ENCODE data around the gene DARS1. TPM values are rescaled to one million over a fixed set of nuclear protein-coding genes. Genes with fewer than 3 reads are reported as not detected.

Gene DARS1
- total RNA-seq, 1 donor from 2014 or later: 82.9 TPM

GRCh38 chr2:136022396-136023146, 37.1 kb upstream of the DARS1 start:
- Mint-ChIP-seq H3K27me3 (ENCODE audit: unreplicated experiment) (peaks cover 7% of the 10 kb centered on the region), H3K4me1 (ENCODE audit: unreplicated experiment) (peaks cover 67% of the 10 kb centered on the region), H3K36me3 (ENCODE audit: low read depth, unreplicated experiment) (no peaks in the 10 kb centered on the region), H3K27ac (ENCODE audit: unreplicated experiment) (peak overlapping the region; percentile 5), H3K9me3 (ENCODE audit: unreplicated experiment) (no peaks in the 10 kb centered on the region), H3K4me3 (ENCODE audit: unreplicated experiment) (no peak overlapping the region)
- DNase-seq (ENCODE audit: low spot score): no peak
- TF ChIP-seq CTCF (IDR thresholded peaks at IDR 0.05; ENCODE audit: unreplicated experiment): no peak

GRCh38 chr2:136021976-136022375, 36.5 kb upstream of the DARS1 start:
- no peak overlapping the region for H3K4me3 Mint-ChIP-seq (ENCODE audit: unreplicated experiment)
- peaks cover 61% of the 10 kb centered on the region for H3K4me1 Mint-ChIP-seq (ENCODE audit: unreplicated experiment)
- DNase-seq (ENCODE audit: low spot score): no peak
- H3K9me3 Mint-ChIP-seq (ENCODE audit: unreplicated experiment): no peaks in the 10 kb centered on the region
- H3K27ac Mint-ChIP-seq (ENCODE audit: unreplicated experiment): peak overlapping the region; percentile 5
- no peak for TF ChIP-seq CTCF (IDR thresholded peaks at IDR 0.05; ENCODE audit: unreplicated experiment)
- H3K27me3 Mint-ChIP-seq (ENCODE audit: unreplicated experiment): peaks cover 5% of the 10 kb centered on the region
- H3K36me3 Mint-ChIP-seq (ENCODE audit: low read depth, unreplicated experiment): no peaks in the 10 kb centered on the region

GRCh38 chr2:136021406-136021805, 36.0 kb upstream of the DARS1 start:
- H3K4me3 Mint-ChIP-seq (ENCODE audit: unreplicated experiment): no peak overlapping the region
- peaks cover 61% of the 10 kb centered on the region for H3K4me1 Mint-ChIP-seq (ENCODE audit: unreplicated experiment)
- TF ChIP-seq CTCF (IDR thresholded peaks at IDR 0.05; ENCODE audit: unreplicated experiment): no peak
- peaks cover 5% of the 10 kb centered on the region for H3K27me3 Mint-ChIP-seq (ENCODE audit: unreplicated experiment)
- no peak for DNase-seq (ENCODE audit: low spot score)
- H3K27ac Mint-ChIP-seq (ENCODE audit: unreplicated experiment): peak overlapping the region; percentile 72
- H3K9me3 Mint-ChIP-seq (ENCODE audit: unreplicated experiment): no peaks in the 10 kb centered on the region
- no peaks in the 10 kb centered on the region for H3K36me3 Mint-ChIP-seq (ENCODE audit: low read depth, unreplicated experiment)

GRCh38 chr2:136020831-136021230, 35.4 kb upstream of the DARS1 start:
- Mint-ChIP-seq H3K4me1 (ENCODE audit: unreplicated experiment) (peaks cover 61% of the 10 kb centered on the region), H3K27me3 (ENCODE audit: unreplicated experiment) (peaks cover 1% of the 10 kb centered on the region), H3K36me3 (ENCODE audit: low read depth, unreplicated experiment) (no peaks in the 10 kb centered on the region), H3K4me3 (ENCODE audit: unreplicated experiment) (no peak overlapping the region), H3K9me3 (ENCODE audit: unreplicated experiment) (no peaks in the 10 kb centered on the region), H3K27ac (ENCODE audit: unreplicated experiment) (no peak overlapping the region)
- no peak for TF ChIP-seq CTCF (IDR thresholded peaks at IDR 0.05; ENCODE audit: unreplicated experiment)
- no peak for DNase-seq (ENCODE audit: low spot score)

- peak overlapping the region; percentile 65 for H3K27ac Mint-ChIP-seq (ENCODE audit: unreplicated experiment)
- DNase-seq (ENCODE audit: low spot score): no peak
- no peaks in the 10 kb centered on the region for H3K9me3 Mint-ChIP-seq (ENCODE audit: unreplicated experiment)
- TF ChIP-seq CTCF (IDR thresholded peaks at IDR 0.05; ENCODE audit: unreplicated experiment): no peak
- H3K27me3 Mint-ChIP-seq (ENCODE audit: unreplicated experiment): peaks cover 2% of the 10 kb centered on the region
- no peaks in the 10 kb centered on the region for H3K36me3 Mint-ChIP-seq (ENCODE audit: low read depth, unreplicated experiment)
- no peak overlapping the region for H3K4me3 Mint-ChIP-seq (ENCODE audit: unreplicated experiment)
- peaks cover 61% of the 10 kb centered on the region for H3K4me1 Mint-ChIP-seq (ENCODE audit: unreplicated experiment)
Observed at GRCh38 chr2:136019825-136020224, 34.4 kb upstream of the DARS1 start.

Measured in endothelial cell (in vitro differentiated cells).